IMR-90 (cell line): ENCODE measurements around the gene CPNE2. TPM values are rescaled to one million over a fixed set of nuclear protein-coding genes. Genes with fewer than 3 reads are reported as not detected.
A peak's percentile ranks its signal among the peaks of the same experiment; 100 is the strongest.

Experiments
- ATAC-seq: fragments of 200-7000 bp; cut with Tn5 transposase; 2 replicates; pipeline ENCODE4 v1.9.1; 2020; ENCODE audit warnings: low read depth, mild to moderate bottlenecking, moderate library complexity
- BruUV-seq: library from RNA; stranded (reverse); fragments of 400-500 nt; replicated peaks from 2 replicates; lab custom pipeline; 2021; lab: Mats Ljungman, UMichigan
- CTCF ChIA-PET: fragments of 300-600 bp; formaldehyde crosslinking; extraction: SDS; loops from one replicate; lab custom pipeline; 2021; ENCODE audit warnings: antibody characterized with exemption; lab: Yijun Ruan, JAX
- POLR2A ChIA-PET: fragments of 300-600 bp; sonication (Branson Sonifier 250); formaldehyde crosslinking; loops from one replicate; lab custom pipeline; 2022; ENCODE audit warnings: antibody characterized with exemption; ENCODE audit not compliant: unreplicated experiment; lab: Charles Lee
- DNase-seq: peaks from one replicate; pipeline ENCODE4 v3.0.0; 2013
- H2AFZ ChIP-seq: replicated peaks from 2 replicates; pipeline ENCODE3; 2013; ENCODE audit warnings: low read length, mild to moderate bottlenecking; ENCODE audit not compliant: poor library complexity
- H2AK5ac ChIP-seq: 2 replicates; pipeline ENCODE4 v1.6.1; 2013; ENCODE audit warnings: low read depth, low read length, inconsistent platforms
- H2AK9ac ChIP-seq: replicated peaks from 2 replicates; pipeline ENCODE3; 2013; ENCODE audit warnings: mild to moderate bottlenecking, low read depth, low read length, moderate library complexity; ENCODE audit not compliant: poor library complexity
- H2BK120ac ChIP-seq: 2 replicates; pipeline ENCODE4 v1.6.1; 2013; ENCODE audit warnings: low read depth, low read length, inconsistent platforms
- H2BK15ac ChIP-seq: 3 replicates; pipeline ENCODE4 v1.6.1; 2013; ENCODE audit warnings: low read depth, low read length, inconsistent platforms
- H2BK20ac ChIP-seq: 2 replicates; pipeline ENCODE4 v1.6.1; 2013; ENCODE audit warnings: low read depth, mild to moderate bottlenecking, inconsistent platforms, low read length, moderate library complexity
- H2BK5ac ChIP-seq: 2 replicates; pipeline ENCODE4 v1.6.1; 2013; ENCODE audit warnings: mild to moderate bottlenecking, low read depth, low read length, inconsistent platforms; ENCODE audit not compliant: poor library complexity, severe bottlenecking
- H3K14ac ChIP-seq: replicated peaks from 2 replicates; pipeline ENCODE4 v1.6.1; 2013; ENCODE audit warnings: low read depth, low read length, inconsistent platforms
- H3K18ac ChIP-seq: 2 replicates; pipeline ENCODE4 v1.6.1; 2013; ENCODE audit warnings: low read depth, low read length, control low read depth
- H3K23ac ChIP-seq: 2 replicates; pipeline ENCODE4 v1.6.1; 2013; ENCODE audit warnings: low read depth, low read length, inconsistent platforms
- H3K27ac ChIP-seq: 2 replicates; pipeline ENCODE4 v1.5.1; 2013; ENCODE audit warnings: mild to moderate bottlenecking, control low read depth, low read length; ENCODE audit not compliant: insufficient read depth
- H3K27me3 ChIP-seq: 2 replicates; pipeline ENCODE4 v1.6.1; 2013; ENCODE audit warnings: low read length; ENCODE audit not compliant: control insufficient read depth, insufficient read depth
- H3K36me3 ChIP-seq: 2 replicates; pipeline ENCODE4 v1.6.1; 2013; ENCODE audit warnings: low read length, mixed read lengths; ENCODE audit not compliant: control insufficient read depth, insufficient read depth
- H3K4ac ChIP-seq: 2 replicates; pipeline ENCODE4 v1.6.1; 2013; ENCODE audit warnings: low read depth, low read length, inconsistent platforms
- H3K4me1 ChIP-seq: 2 replicates; pipeline ENCODE4 v1.6.1; 2013; ENCODE audit warnings: low read length, mixed read lengths; ENCODE audit not compliant: control insufficient read depth, insufficient read depth
- H3K4me2 ChIP-seq: 2 replicates; pipeline ENCODE4 v1.6.1; 2013; ENCODE audit warnings: low read depth, mild to moderate bottlenecking, control low read depth, low read length, moderate library complexity
- H3K4me3 ChIP-seq: 2 replicates; pipeline ENCODE4 v1.5.1; 2013; ENCODE audit warnings: low read depth, mild to moderate bottlenecking, control low read depth, low read length, moderate library complexity; ENCODE audit not compliant: insufficient read depth
- H3K56ac ChIP-seq: 2 replicates; pipeline ENCODE4 v1.6.1; 2013; ENCODE audit warnings: low read length, inconsistent platforms; ENCODE audit not compliant: insufficient read depth; ENCODE audit errors: extremely low read depth
- H3K79me1 ChIP-seq, 2 experiments: 2 replicates each; pipeline ENCODE4 v1.6.1; 2013; ENCODE audit warnings: low read length in 2 of 2, inconsistent platforms in 1 of 2, low read depth in 1 of 2
- H3K9ac ChIP-seq: 2 replicates; pipeline ENCODE4 v1.6.1; 2013; ENCODE audit warnings: low read depth, low read length, control low read depth
- H3K9me1 ChIP-seq: 2 replicates; pipeline ENCODE4 v1.6.1; 2013; ENCODE audit warnings: low read length, inconsistent platforms; ENCODE audit not compliant: insufficient read depth
- H3K9me3 ChIP-seq: 2 replicates; pipeline ENCODE4 v1.6.1; 2013; ENCODE audit warnings: low read length; ENCODE audit not compliant: control insufficient read depth, insufficient read depth
- H4K20me1 ChIP-seq: 2 replicates; pipeline ENCODE4 v1.6.1; 2013; ENCODE audit warnings: low read length, inconsistent platforms; ENCODE audit not compliant: insufficient read depth
- H4K5ac ChIP-seq: 2 replicates; pipeline ENCODE4 v1.6.1; 2013; ENCODE audit warnings: mild to moderate bottlenecking, low read depth, low read length, control low read depth
- H4K8ac ChIP-seq, 2 experiments: 2 replicates each; pipeline ENCODE4 v1.6.1; 2013; ENCODE audit warnings: low read depth in 2 of 2, low read length in 2 of 2, control low read depth in 1 of 2, inconsistent platforms in 1 of 2
- H4K91ac ChIP-seq: 2 replicates; pipeline ENCODE4 v1.6.1; 2013; ENCODE audit warnings: low read depth, low read length, inconsistent platforms; ENCODE audit not compliant: insufficient read depth
- CTCF ChIP-seq: conservative IDR thresholded peaks from 2 replicates; pipeline ENCODE4 v1.5.1; 2012; ENCODE audit warnings: mild to moderate bottlenecking, low read depth, low read length, improper control_type of control experiment
- MAZ ChIP-seq: IDR thresholded peaks from 2 replicates; pipeline ENCODE4 v1.6.1; 2012; ENCODE audit warnings: low read depth, mild to moderate bottlenecking, low read length, improper control_type of control experiment, moderate library complexity, borderline replicate concordance
- WGBS, 2 experiments: methylation state at CpG; one replicate each; pipeline versions ENCODE4 v1.1.5 to v1.1.7; 2013; ENCODE audit warnings: missing lambda C conversion rate in 2 of 2; ENCODE audit not compliant: insufficient read length in 1 of 2; ENCODE audit errors: extremely low coverage in 2 of 2; 5-methylcytosine and 5-hydroxymethylcytosine counted together
- dilution Hi-C: fragments of 300-500 bp; cut with HindIII; formaldehyde crosslinking; loops from one replicate; pipeline ENCODE4 v1.14.3; 2018; ENCODE audit warnings: low sequenced_read_pairs; ENCODE audit not compliant: unreplicated experiment
- in situ Hi-C: fragments of 300-500 bp; cut with MboI; formaldehyde crosslinking; loops from 3 replicates; pipeline ENCODE4 v1.14.3; 2019; ENCODE audit warnings: low sequenced_read_pairs, inconsistent platforms, mixed read lengths
- intact Hi-C: fragments of 100-400 bp; cut with micrococcal nuclease; formaldehyde crosslinking; loops from 2 replicates; pipeline ENCODE4 v1.10.0; 2022
- polyA plus RNA-seq, 3 experiments: library from polyadenylated mRNA; depleted of rRNA; stranded (reverse); fragments of >200 nt; gene quantifications; 2 replicates each; pipeline ENCODE4 v1.2.3, GENCODE V29; 2012; ENCODE audit warnings: low replicate concordance in 1 of 3
- total RNA-seq: library from RNA; depleted of rRNA; stranded (reverse); fragments of >200 nt; gene quantifications from 2 replicates; pipeline ENCODE4 v1.2.3, GENCODE V29; 2012

Gene CPNE2
- total and polyA plus RNA-seq, 2 of the 4 experiments (the other 2 are of a cell fraction), result 15.4 to 48.0 TPM

DNA sequence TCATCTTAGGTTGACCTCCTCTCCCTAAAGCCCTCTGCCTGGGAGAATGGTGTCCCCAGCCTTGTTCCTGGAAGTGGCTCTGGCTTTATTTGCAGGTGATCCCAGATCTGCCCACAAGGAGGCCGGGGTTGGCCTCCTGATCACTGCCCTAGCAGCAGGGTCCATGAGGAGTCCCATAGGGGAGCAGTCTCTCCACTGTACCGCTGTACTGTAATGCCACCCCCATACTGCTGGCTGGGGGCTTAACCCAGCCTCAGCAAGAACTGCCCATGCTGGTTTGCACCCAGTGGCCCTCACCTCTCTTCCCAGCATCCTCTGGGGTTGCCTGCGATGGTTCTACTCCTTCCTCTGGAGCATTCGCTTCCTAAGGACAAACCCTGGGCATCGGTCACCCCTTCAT lies 54.4 kb downstream of the CPNE2 start:
- H3K23ac ChIP-seq, result no peak overlapping the region
- no peak overlapping the region for H2AFZ ChIP-seq
- H3K56ac ChIP-seq, result no peak overlapping the region
- no peak overlapping the region for H4K5ac ChIP-seq
- no peak overlapping the region for H3K4me3 ChIP-seq
- no peak overlapping the region for H2BK15ac ChIP-seq
- H3K27me3 ChIP-seq, result no peaks in the 10 kb centered on the region
- H3K9me3 ChIP-seq, result no peaks in the 10 kb centered on the region
- H2AK5ac ChIP-seq, result no peak overlapping the region
- no peak overlapping the region for H2BK5ac ChIP-seq
- no peak overlapping the region for H4K8ac ChIP-seq
- intact Hi-C loops, result no loop called here
- H3K4me1 ChIP-seq, result peaks cover 6% of the 10 kb centered on the region; the same call in 1 of the 2 replicates
- no TSS peak for BruUV-seq
- H3K18ac ChIP-seq, result no peak overlapping the region
- no peak for TF ChIP-seq MAZ
- TF ChIP-seq CTCF, result 0 out of 2 replicates have a peak, but pooled peaks have one; percentile 11
- ChIA-PET POLR2A (no interaction called here), CTCF (no interaction called here)
- H3K4me2 ChIP-seq, result no peak overlapping the region
- no peak overlapping the region for H3K9ac ChIP-seq
- no peak overlapping the region for H4K91ac ChIP-seq
- WGBS, 2 experiments, result 100% methylated on average over 3 of the region's 5 CpGs; no CpG with 5 or more reads in 1 of the 2 experiments
- H2BK120ac ChIP-seq, result no peak overlapping the region
- dilution Hi-C loops, result no loop called here
- H3K14ac ChIP-seq, result no peak overlapping the region
- H3K9me1 ChIP-seq, result peaks cover 29% of the 10 kb centered on the region
- DNase-seq, result no peak
- H4K20me1 ChIP-seq, result no peaks in the 10 kb centered on the region; the same call in 1 of the 2 replicates
- H3K79me1 ChIP-seq, result no peaks in the 10 kb centered on the region
- H2AK9ac ChIP-seq, result peak overlapping the region; percentile 1
- no peak for ATAC-seq
- H2BK20ac ChIP-seq, result no peak overlapping the region
- peaks cover 1% of the 10 kb centered on the region; the same call in 1 of the 2 replicates for H3K36me3 ChIP-seq
- H3K4ac ChIP-seq, result no peak overlapping the region
- H3K27ac ChIP-seq, result no peak overlapping the region
- in situ Hi-C loops, result no loop called here
